SK-N-MC (cell line): ENCODE measurements around the gene OR6S1.
"Not testable (repeated sequence)": the region's sequence is repeated elsewhere in the genome, so short reads cannot be mapped to it uniquely, and the experiment has no call there.

Experiments
- DNase-seq: peaks from one replicate; pipeline ENCODE4 v3.0.0-alpha.2; 2011; ENCODE audit warnings: low read depth, low spot score
- H3K27ac ChIP-seq: fragments of 200-600 bp; sonication (generic); 2 replicates; pipeline ENCODE4 v1.5.1; 2016; ENCODE audit warnings: mixed run types
- H3K36me3 ChIP-seq: fragments of 200-600 bp; sonication (generic); 2 replicates; pipeline ENCODE4 v1.6.1; 2017; ENCODE audit warnings: antibody characterized with exemption, low read length, mixed read lengths; ENCODE audit not compliant: insufficient read depth
- H3K4me3 ChIP-seq: fragments of 200-600 bp; sonication (generic); 2 replicates; pipeline ENCODE4 v1.5.1; 2016
- H3K9ac ChIP-seq: fragments of 200-600 bp; sonication (generic); 2 replicates; pipeline ENCODE4 v1.8.0; 2017; ENCODE audit warnings: mixed run types, mixed read lengths; ENCODE audit not compliant: insufficient read length
- H3K9me3 ChIP-seq: fragments of 200-600 bp; sonication (generic); 2 replicates; pipeline ENCODE4 v1.6.1; 2017; ENCODE audit warnings: low read depth, mild to moderate bottlenecking, antibody characterized with exemption, low read length, moderate library complexity, mixed read lengths
- EZH2 ChIP-seq: fragments of 200-600 bp; sonication (generic); IDR thresholded peaks from one replicate; pipeline ENCODE4 v1.6.1; 2017; ENCODE audit warnings: antibody characterized with exemption
- FOXP2 ChIP-seq: optimal IDR thresholded peaks from 2 replicates; pipeline ENCODE3; 2011; ENCODE audit warnings: mild to moderate bottlenecking, moderate library complexity; ENCODE audit not compliant: insufficient read depth; ENCODE audit errors: extremely low read length, control extremely low read depth
- POLR2AphosphoS5 ChIP-seq: IDR thresholded peaks from 2 replicates; pipeline ENCODE4 v1.6.1; 2012; ENCODE audit warnings: mild to moderate bottlenecking, low read depth, low read length, borderline replicate concordance

Gene OR6S1

DNA sequence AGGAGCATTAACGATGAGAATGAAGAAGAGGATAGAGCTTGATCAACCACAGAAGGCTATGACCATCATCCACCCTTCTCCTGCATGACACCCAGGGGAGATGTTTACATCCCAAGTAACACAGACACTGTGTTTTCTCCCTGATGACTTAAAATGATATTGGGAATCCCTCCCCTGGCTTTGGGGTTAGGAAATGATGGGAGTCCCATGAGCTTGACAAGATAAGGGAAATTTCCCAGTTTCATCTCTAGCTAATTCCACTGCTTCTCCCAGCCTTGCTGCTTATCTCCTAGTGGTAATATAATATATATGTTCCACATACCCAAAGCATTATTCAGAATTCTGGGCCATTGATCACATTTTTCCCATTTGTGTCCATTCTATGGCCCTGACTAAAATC lies 4.0 kb upstream of the OR6S1 start:
- no peak overlapping the region for H3K9ac ChIP-seq
- no peak overlapping the region for H3K4me3 ChIP-seq
- no peak for TF ChIP-seq FOXP2
- no peak for TF ChIP-seq POLR2AphosphoS5
- TF ChIP-seq EZH2 = no peak
- H3K9me3 ChIP-seq = no peaks in the 10 kb centered on the region
- DNase-seq = no peak
- H3K27ac ChIP-seq = no peak overlapping the region
- no peaks in the 10 kb centered on the region for H3K36me3 ChIP-seq

DNA sequence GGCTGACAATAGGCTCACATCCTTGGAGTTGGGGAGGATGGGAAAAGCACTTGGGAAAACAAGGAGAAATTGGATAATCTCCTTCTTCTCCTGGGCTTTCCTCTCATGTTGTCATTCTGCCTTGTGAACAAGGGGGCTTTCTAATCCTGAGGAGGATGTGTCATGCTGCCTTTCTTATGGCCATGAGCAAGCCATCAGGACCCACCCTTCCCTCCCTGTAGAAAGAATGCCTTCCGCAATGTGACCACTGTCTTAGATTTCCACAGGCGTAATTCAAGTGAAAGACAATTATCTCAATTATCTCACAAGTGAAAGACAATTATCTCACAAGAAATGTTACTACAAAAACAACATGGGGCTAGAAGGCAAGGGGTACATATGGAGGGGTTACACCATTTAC lies 3.0 kb upstream of the OR6S1 start:
- H3K27ac ChIP-seq = no peak overlapping the region
- no peaks in the 10 kb centered on the region for H3K36me3 ChIP-seq
- DNase-seq = no peak
- TF ChIP-seq EZH2 = no peak
- TF ChIP-seq FOXP2 = no peak
- TF ChIP-seq POLR2AphosphoS5 = no peak
- no peaks in the 10 kb centered on the region for H3K9me3 ChIP-seq
- H3K4me3 ChIP-seq = no peak overlapping the region
- no peak overlapping the region for H3K9ac ChIP-seq

DNA sequence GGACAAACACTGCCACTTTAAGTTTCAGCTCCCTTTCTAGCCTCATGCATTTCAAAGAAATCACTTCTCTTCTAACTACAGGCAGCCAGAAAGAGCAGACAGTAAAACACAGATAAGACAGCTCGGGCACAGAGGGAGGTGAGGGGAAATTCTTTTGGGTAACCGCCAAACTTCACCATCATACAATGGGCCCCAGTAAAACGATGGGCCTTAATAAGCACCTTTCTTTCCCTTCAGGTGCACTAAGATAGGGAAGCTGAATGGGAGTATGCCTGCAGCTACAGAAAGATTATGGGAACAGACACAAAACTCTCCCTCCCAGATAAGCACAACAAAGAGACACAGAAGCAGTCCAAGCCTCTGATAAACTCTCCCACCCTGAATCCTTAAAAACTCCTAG lies 1.3 kb upstream of the OR6S1 start:
- H3K9ac ChIP-seq, H3K4me3 ChIP-seq, H3K9me3 ChIP-seq, DNase-seq, H3K27ac ChIP-seq, H3K36me3 ChIP-seq: not testable (repeated sequence)

DNA sequence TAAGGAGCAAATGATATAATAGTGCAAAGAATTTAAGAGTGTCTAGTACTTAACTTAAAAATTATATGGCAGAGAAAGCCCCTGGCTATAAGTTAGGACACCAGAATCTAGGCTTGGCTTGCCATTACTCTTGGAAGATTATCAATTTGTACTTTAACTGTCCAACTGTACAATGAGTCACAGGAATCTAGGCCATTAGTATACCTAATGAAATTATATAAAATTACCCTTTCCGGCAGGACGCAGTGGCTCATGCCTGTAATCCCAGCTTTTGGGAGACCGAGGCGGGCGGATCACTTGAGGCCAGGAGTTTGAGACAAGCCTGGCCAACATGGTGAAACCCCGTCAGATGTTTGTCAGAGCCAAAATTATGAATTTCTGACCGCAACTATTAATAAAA lies 691 bp upstream of the OR6S1 start:
- no peak for DNase-seq
- Histone ChIP-seq H3K36me3 (no peaks in the 10 kb centered on the region), H3K9ac (no peak overlapping the region), H3K9me3 (no peaks in the 10 kb centered on the region), H3K4me3 (no peak overlapping the region), H3K27ac (no peak overlapping the region)
- no peak for TF ChIP-seq FOXP2
- TF ChIP-seq EZH2 = no peak
- TF ChIP-seq POLR2AphosphoS5 = no peak

DNA sequence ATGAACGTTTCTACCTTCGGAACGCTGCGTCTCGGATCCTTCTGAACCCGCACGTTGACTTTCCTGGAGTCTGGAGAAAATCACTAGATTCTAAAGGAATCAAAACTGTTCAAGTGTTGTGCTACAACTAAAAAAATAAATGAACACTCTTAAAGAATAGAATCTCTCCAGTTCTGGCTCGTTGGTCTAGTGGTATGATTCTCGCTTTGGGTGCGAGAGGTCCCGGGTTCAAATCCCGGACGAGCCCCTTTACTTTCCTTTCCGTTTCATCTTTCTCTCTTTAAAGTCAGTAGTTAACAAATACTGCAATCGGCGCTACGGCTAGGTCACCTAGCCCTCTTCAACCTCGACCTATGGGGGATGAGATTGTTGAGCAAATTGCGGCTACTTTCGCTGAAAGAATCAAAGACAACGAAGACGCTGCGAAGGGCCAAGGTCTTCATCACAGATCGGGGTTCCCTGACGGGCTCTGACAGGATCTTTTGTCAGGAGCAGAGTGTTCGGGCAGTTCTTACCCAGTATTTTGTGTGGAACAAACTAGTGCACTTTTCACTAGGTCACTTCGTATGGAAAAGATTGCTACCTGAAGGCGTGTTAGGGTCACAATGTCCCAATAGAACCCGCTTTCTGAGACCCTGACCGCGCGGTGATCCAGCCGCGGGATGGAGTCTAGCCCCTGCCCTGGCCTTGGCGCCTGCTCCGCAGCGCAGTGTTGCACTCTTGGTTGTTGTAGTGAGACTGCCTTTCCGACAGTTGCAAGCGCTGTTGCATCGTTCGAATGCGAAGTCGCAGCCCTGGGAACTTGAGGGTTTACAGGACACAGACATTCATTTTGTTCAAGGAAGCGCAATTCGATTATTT lies 8.4 kb downstream of the OR6S1 start:
- no peak for DNase-seq
- Histone ChIP-seq H3K27ac (no peak overlapping the region), H3K36me3 (no peaks in the 10 kb centered on the region), H3K4me3 (peak overlapping the region; percentile 92), H3K9ac (peak overlapping the region; percentile 63), H3K9me3 (no peaks in the 10 kb centered on the region)
- TF ChIP-seq POLR2AphosphoS5 = no peak
- TF ChIP-seq EZH2 = no peak
- TF ChIP-seq FOXP2 = no peak

DNA sequence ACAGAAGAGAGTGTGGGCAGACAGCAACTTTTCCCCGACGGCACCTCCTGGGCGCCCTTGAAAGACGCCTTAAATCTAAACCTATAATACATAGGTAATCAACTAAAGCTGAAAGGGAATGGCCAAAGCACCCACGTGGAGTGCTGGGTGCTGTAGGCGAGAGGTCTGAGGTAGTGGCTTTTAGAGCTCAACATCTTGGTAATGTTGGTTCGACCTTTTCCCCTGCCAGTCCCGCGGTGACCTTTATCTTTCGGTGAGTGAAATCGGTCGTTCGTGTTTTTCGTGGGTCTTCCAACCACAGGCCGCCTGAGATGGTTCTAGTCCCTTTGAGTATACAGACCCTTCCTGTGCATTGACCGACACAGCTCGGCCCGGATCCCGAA lies 9.1 kb downstream of the OR6S1 start:
- no peak for TF ChIP-seq POLR2AphosphoS5
- TF ChIP-seq FOXP2 = no peak
- TF ChIP-seq EZH2 = no peak
- Histone ChIP-seq H3K27ac (no peak overlapping the region), H3K4me3 (peak overlapping the region; percentile 92), H3K9me3 (no peaks in the 10 kb centered on the region), H3K36me3 (no peaks in the 10 kb centered on the region), H3K9ac (peak overlapping the region; percentile 63)
- no peak for DNase-seq

DNA sequence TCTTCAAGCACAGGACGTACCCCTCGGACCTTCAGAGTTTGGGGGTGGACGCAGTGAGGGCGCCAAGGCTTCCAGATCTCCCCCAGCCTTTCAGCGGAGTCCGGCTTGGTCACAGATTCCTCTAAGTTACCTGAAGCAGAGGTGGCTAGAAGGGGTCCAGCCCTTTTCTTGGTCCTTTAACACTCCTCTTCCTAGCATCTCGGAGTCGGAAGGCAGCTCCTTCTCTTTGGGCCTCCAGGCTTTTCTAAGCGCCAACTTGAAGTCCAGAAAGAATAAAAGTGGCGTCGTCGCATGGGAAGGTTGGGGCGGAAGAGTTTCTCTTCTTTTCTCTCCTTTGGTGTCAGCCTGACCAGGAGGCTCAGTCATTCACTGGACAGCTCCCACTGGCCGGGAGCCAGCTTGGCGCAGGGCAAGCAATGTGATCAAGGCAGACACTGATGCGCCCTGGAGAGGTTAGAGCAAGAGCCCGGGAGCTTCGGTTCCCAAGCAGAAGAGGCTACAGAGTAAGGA lies 9.6 kb downstream of the OR6S1 start:
- TF ChIP-seq FOXP2 (no peak), POLR2AphosphoS5 (no peak), EZH2 (no peak)
- Histone ChIP-seq H3K27ac (no peak overlapping the region), H3K9ac (peak overlapping the region; percentile 58), H3K36me3 (no peaks in the 10 kb centered on the region), H3K9me3 (no peaks in the 10 kb centered on the region), H3K4me3 (peak overlapping the region; percentile 92)
- no peak for DNase-seq

DNA sequence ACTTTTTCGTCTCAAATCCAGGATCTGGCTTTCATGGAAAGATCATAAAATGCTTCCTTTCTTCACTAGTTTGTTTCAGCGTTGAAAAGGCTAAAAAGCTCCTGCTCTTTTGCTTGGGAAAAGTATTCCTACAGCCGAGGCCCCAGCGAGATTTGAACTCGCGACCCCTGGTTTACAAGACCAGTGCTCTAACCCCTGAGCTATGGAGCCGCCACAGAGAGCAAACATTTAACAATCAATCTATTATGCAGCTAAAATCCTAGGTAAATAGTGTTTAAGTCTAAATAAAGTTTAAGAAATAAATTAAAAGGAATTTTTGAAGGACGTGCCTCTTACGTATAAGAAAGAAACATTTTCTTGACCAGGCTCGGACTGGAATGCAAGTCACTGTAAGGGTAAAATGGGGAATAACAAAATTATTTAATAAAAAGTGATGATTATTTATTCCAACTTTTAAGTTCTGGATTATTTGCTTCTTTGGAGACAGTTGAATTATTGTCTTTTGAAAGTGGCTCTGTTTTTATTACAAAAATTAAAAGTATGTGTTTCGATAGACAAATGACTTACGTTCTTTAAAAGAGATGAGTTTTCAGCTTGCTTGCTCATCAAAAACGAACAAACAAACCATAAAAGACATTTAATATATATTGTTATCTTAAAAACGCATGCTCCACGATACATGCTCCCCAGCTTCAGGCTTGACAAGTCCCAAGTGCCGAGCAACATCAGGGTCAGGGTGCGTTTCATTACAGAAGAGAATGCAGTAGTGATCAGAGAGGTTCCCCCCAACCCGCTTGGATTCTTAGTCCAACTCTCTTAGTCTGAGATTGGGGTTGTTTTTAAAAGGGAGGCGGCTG lies 10.2 kb downstream of the OR6S1 start:
- Histone ChIP-seq H3K36me3 (no peaks in the 10 kb centered on the region), H3K27ac (peak overlapping the region; percentile 49; the same call in 1 of the 2 replicates), H3K4me3 (peak overlapping the region; percentile 92), H3K9me3 (no peaks in the 10 kb centered on the region), H3K9ac (peak overlapping the region; percentile 58)
- TF ChIP-seq EZH2 (no peak), FOXP2 (no peak), POLR2AphosphoS5 (no peak)
- DNase-seq = no peak
